ENCODE measurements around the gene DYNAP.

DYNAP gene

DNA sequence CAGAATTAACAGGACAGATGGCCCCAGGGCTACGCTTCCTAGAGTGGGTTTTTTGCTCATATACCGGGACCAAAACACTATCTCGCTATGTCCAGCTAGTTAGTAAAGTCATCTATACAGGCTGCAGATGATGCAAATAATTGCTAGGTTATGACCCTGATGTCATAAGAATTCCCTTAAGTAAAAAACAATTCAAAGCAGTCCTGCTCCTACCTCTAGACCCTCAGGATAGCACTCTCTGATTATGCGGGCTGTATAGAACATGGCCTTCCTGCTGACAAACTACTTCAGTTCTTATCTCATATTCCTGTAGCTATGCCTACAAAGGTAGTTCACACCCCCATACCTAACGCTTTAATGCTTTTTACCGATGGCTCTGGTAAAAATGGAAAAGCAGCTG is 13.2 kb downstream of the DYNAP start:
- H3K27me3 ChIP-seq (ENCODE audit: control insufficient read depth in 1 of 2, insufficient read depth in 2 of 2, low read length in 2 of 2): no peaks in the 10 kb centered on the region
- H3K4me1 ChIP-seq (ENCODE audit: control insufficient read depth, insufficient read depth, low read length): no peaks in the 10 kb centered on the region
- H3K4me3 ChIP-seq (ENCODE audit: low read length in 2 of 2): no peak overlapping the region
- no peaks in the 10 kb centered on the region for H3K36me3 ChIP-seq (ENCODE audit: control insufficient read depth in 2 of 2, insufficient read depth in 2 of 2, low read length in 2 of 2)
- H3K9me3 ChIP-seq (ENCODE audit: control insufficient read depth in 2 of 2, low read length in 2 of 2): no peaks in the 10 kb centered on the region
- no peak overlapping the region for H3K27ac ChIP-seq (ENCODE audit: low read length)
- no peak overlapping the region for H3K9ac ChIP-seq (ENCODE audit: low read length in 2 of 2)

DNA sequence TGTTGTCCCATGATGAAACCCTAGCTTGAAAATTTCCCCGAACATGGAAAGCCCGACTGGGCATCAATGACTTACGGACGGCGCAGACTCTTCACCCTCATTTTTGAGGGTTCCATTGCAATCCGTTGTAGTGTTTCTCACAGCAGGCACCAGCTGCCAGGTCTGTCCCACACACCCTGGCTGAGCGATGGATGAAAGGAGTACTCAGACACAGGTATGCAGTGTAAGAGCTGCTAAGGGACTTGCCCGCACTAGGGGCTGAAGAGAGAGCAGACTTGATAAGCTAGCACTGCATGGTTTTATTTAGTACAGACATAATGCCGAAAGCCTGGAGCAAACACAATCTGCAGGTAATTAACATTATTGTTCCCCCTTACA is 15.8 kb downstream of the DYNAP start:
- Histone ChIP-seq H3K27me3 (ENCODE audit: control insufficient read depth in 1 of 2, insufficient read depth in 2 of 2, low read length in 2 of 2) (no peaks in the 10 kb centered on the region), H3K9me3 (ENCODE audit: control insufficient read depth in 2 of 2, low read length in 2 of 2) (no peaks in the 10 kb centered on the region), H3K36me3 (ENCODE audit: control insufficient read depth in 2 of 2, insufficient read depth in 2 of 2, low read length in 2 of 2) (no peaks in the 10 kb centered on the region), H3K27ac (ENCODE audit: low read length) (no peak overlapping the region), H3K9ac (ENCODE audit: low read length in 2 of 2) (no peak overlapping the region), H3K4me1 (ENCODE audit: control insufficient read depth, insufficient read depth, low read length) (no peaks in the 10 kb centered on the region), H3K4me3 (ENCODE audit: low read length in 2 of 2) (no peak overlapping the region)

DNA sequence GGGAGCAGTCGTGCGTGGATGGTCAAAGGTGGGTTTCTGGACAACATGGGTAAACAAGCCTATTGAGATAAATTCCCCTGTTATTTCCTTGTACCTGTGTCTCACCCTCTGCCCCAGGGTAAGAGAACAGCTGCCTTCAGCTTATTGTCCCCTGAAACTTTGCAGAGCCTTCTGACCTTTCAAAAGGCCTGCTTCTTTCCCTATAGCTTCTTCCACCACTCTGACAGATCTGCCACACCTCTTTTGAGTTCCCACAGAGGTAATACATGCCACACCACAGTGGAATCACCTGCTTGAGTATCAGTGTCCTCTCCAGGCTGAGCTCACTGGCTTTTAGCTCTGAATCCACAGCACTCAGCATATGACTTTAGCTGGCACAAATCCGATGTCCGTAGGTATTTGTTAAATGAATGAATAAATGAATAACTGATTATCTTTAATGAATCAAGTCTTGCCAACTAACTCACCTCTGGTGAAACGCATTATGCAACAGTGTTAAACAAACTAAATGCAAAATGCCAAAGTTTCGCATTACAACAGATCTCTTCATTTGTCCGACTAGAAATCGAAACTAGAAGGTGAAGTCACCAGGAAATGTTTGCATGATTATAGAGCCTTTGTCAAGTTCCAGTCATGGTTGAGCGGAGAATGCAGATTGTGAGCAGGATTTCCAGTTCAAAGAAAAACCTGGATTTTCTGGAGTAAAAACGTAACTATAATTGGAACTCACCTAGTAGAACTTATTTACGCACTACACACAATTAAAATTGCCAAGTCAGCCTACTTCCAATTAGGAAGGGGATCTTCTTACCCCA is 16.4 kb downstream of the DYNAP start:
- H3K4me1 ChIP-seq (ENCODE audit: control insufficient read depth, insufficient read depth, low read length): no peaks in the 10 kb centered on the region
- H3K27ac ChIP-seq (ENCODE audit: low read length): no peak overlapping the region
- no peak overlapping the region for H3K9ac ChIP-seq (ENCODE audit: low read length in 2 of 2)

DNA sequence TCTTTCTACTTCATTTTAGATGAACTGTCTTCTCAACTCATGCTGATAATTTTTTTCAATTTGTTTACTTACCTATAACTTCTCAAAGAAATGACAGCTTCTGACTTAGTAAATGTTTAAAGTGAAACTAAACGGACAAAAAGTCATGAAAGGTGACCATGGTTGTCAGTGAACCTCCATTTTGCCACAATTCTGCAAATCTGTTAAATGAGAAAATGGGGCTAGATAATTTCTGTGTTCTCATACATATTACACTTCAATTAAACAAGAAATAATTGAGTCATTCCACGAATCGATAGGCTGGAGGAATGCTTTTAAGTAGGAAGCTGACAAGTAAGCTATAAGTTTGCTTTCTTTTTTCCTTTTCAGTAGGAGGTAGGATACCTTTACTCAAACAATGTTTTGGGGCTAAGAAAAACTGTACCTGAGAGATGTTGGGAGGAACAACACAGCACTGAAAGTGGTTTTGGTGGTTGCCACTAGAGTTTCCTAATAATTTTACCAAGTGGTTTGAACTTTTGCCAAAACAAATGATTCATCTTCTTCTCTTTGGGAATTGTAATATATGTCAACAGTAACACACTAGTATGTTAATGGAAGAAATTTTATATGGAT is 17.1 kb downstream of the DYNAP start:
- no peak overlapping the region for H3K4me3 ChIP-seq (ENCODE audit: low read length in 2 of 2)

More for the DNA sequence above, 16.4 kb downstream of the DYNAP start:
- Histone ChIP-seq H3K4me3 (ENCODE audit: low read length in 2 of 2) (no peak overlapping the region), H3K9me3 (ENCODE audit: control insufficient read depth in 2 of 2, low read length in 2 of 2) (no peaks in the 10 kb centered on the region), H3K36me3 (ENCODE audit: control insufficient read depth in 2 of 2, insufficient read depth in 2 of 2, low read length in 2 of 2) (no peaks in the 10 kb centered on the region), H3K27me3 (ENCODE audit: control insufficient read depth in 1 of 2, insufficient read depth in 2 of 2, low read length in 2 of 2) (no peaks in the 10 kb centered on the region)

DNA sequence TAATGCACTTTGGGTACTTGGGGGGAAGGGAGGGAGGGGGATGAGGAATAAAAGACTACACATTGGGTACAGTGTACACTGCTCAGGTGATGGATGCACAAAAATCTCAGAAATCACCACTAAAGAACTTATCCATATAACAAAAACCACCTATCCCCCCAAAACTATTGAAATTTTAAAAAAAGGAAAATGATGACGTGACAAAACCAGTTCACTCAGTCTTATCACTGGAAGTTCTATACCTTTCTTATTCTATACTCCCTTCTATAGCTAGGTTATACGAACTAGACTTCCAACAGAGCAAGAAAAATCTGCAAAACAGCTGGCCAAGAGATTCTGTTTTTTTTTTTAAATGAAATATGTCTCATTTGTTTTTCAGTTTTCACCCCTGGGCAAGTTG is 20.8 kb downstream of the DYNAP start:
- Histone ChIP-seq H3K27ac (ENCODE audit: low read length) (no peak overlapping the region), H3K36me3 (ENCODE audit: control insufficient read depth in 2 of 2, insufficient read depth in 2 of 2, low read length in 2 of 2) (no peaks in the 10 kb centered on the region), H3K27me3 (ENCODE audit: control insufficient read depth in 1 of 2, insufficient read depth in 2 of 2, low read length in 2 of 2) (no peaks in the 10 kb centered on the region), H3K9me3 (ENCODE audit: control insufficient read depth in 2 of 2, low read length in 2 of 2) (no peaks in the 10 kb centered on the region), H3K9ac (ENCODE audit: low read length in 2 of 2) (no peak overlapping the region), H3K4me1 (ENCODE audit: control insufficient read depth, insufficient read depth, low read length) (no peaks in the 10 kb centered on the region), H3K4me3 (ENCODE audit: low read length in 2 of 2) (no peak overlapping the region)

More for the DNA sequence above, 17.1 kb downstream of the DYNAP start:
- no peaks in the 10 kb centered on the region for H3K4me1 ChIP-seq (ENCODE audit: control insufficient read depth, insufficient read depth, low read length)
- H3K27me3 ChIP-seq (ENCODE audit: control insufficient read depth in 1 of 2, insufficient read depth in 2 of 2, low read length in 2 of 2): no peaks in the 10 kb centered on the region
- no peak overlapping the region for H3K9ac ChIP-seq (ENCODE audit: low read length in 2 of 2)
- no peaks in the 10 kb centered on the region for H3K9me3 ChIP-seq (ENCODE audit: control insufficient read depth in 2 of 2, low read length in 2 of 2)
- H3K36me3 ChIP-seq (ENCODE audit: control insufficient read depth in 2 of 2, insufficient read depth in 2 of 2, low read length in 2 of 2): no peaks in the 10 kb centered on the region
- no peak overlapping the region for H3K27ac ChIP-seq (ENCODE audit: low read length)

DNA sequence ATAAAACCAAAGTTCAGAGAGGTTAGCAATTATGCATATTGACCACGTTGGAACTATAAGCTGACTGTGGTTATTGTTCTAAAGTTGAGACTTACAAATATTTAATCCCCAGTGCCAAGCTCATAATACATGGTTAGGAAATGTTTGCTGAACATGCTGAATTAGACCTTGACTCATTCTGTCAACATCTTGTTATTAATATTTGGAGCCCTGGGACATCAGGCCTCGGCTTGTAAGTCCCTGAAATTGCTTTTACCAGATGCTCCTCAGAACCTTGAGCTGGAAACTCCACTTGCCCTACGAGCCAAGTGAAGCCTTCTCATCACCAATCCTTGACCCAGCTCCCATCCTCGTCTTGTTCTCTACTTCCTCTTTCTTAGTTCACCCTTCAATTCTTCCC is 21.2 kb downstream of the DYNAP start:
- Histone ChIP-seq H3K4me1 (ENCODE audit: control insufficient read depth, insufficient read depth, low read length) (no peaks in the 10 kb centered on the region), H3K27me3 (ENCODE audit: control insufficient read depth in 1 of 2, insufficient read depth in 2 of 2, low read length in 2 of 2) (no peaks in the 10 kb centered on the region), H3K36me3 (ENCODE audit: control insufficient read depth in 2 of 2, insufficient read depth in 2 of 2, low read length in 2 of 2) (no peaks in the 10 kb centered on the region), H3K9me3 (ENCODE audit: control insufficient read depth in 2 of 2, low read length in 2 of 2) (no peaks in the 10 kb centered on the region), H3K27ac (ENCODE audit: low read length) (no peak overlapping the region), H3K4me3 (ENCODE audit: low read length in 2 of 2) (no peak overlapping the region), H3K9ac (ENCODE audit: low read length in 2 of 2) (no peak overlapping the region)

DNA sequence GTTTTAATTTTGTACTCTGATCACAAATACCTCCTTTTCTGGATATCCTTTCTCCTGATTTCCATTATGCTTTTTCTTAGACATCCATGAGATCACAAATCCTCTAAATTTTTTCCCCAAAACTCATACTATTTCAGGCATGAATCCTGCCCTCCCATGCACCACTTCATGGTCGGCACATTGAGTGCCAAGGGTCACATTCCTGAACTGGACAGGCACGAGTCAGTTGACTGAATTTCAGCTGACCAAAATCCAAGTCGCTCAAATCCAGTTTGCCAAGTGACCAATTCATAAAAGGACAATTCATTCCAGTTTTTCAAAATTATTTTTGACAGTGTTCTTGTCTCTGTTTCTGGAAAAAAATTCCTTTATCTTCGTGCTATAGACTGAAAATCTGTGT is 22.1 kb downstream of the DYNAP start:
- no peak overlapping the region for H3K27ac ChIP-seq (ENCODE audit: low read length)
- no peaks in the 10 kb centered on the region for H3K4me1 ChIP-seq (ENCODE audit: control insufficient read depth, insufficient read depth, low read length)
- H3K27me3 ChIP-seq (ENCODE audit: control insufficient read depth in 1 of 2, insufficient read depth in 2 of 2, low read length in 2 of 2): no peaks in the 10 kb centered on the region
- no peaks in the 10 kb centered on the region for H3K9me3 ChIP-seq (ENCODE audit: control insufficient read depth in 2 of 2, low read length in 2 of 2)
- no peak overlapping the region for H3K4me3 ChIP-seq (ENCODE audit: low read length in 2 of 2)
- no peaks in the 10 kb centered on the region for H3K36me3 ChIP-seq (ENCODE audit: control insufficient read depth in 2 of 2, insufficient read depth in 2 of 2, low read length in 2 of 2)
- H3K9ac ChIP-seq (ENCODE audit: low read length in 2 of 2): no peak overlapping the region

DNA sequence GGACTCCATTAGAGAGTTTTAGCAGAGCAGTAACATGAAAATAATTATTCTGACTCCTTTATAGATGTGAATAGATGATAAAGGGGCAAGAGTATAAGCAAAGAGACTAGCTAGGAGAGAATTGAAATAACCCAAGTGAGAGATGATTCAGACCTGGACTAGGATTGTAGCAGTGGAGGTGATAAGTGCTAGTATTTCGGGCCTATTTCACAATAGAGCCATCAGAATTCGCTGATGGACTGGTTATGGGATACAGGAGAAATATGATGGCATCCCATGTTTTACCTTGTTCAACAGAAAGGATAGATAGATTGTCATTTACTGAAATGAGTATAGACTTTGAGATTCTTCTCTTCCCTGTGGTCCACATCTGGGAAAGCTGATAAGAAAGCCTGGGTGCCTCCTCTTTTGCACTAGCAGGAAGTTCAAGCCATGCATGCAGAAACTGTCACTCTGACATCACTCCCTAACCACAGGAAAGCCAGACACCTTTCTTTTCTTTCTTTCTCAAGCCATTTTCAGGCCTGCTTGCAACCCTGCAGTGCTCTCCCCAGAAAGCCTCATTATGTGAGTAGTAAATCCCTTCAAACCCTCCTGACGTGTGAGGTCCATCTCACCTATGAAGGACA is 25.3 kb downstream of the DYNAP start:
- Histone ChIP-seq H3K9me3 (ENCODE audit: control insufficient read depth in 2 of 2, low read length in 2 of 2) (no peaks in the 10 kb centered on the region), H3K4me1 (ENCODE audit: control insufficient read depth, insufficient read depth, low read length) (no peaks in the 10 kb centered on the region), H3K27me3 (ENCODE audit: control insufficient read depth in 1 of 2, insufficient read depth in 2 of 2, low read length in 2 of 2) (no peaks in the 10 kb centered on the region), H3K27ac (ENCODE audit: low read length) (no peak overlapping the region), H3K4me3 (ENCODE audit: low read length in 2 of 2) (no peak overlapping the region), H3K9ac (ENCODE audit: low read length in 2 of 2) (no peak overlapping the region), H3K36me3 (ENCODE audit: control insufficient read depth in 2 of 2, insufficient read depth in 2 of 2, low read length in 2 of 2) (no peaks in the 10 kb centered on the region)

DNA sequence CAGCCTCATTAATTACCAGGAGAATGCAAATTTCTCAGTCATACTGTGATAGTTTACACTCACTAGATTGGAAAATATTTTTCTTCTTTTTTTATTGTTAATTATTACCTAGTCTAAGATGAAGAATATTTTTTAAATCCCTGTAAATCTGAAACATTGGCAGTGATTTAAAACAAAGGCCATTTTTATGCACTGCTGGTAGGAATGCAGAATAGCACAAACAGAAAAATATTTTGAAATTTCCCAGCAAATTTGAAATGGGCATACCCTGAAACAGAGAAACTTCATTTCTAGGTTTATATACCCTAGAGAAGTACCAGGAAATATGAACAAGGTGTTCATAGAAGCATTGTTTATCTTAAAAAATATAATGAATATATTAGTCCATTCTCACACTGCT is 31.0 kb downstream of the DYNAP start:
- Histone ChIP-seq H3K27ac (ENCODE audit: low read length) (no peak overlapping the region), H3K4me3 (ENCODE audit: low read length in 2 of 2) (no peak overlapping the region), H3K9me3 (ENCODE audit: control insufficient read depth in 2 of 2, low read length in 2 of 2) (no peaks in the 10 kb centered on the region), H3K4me1 (ENCODE audit: control insufficient read depth, insufficient read depth, low read length) (no peaks in the 10 kb centered on the region), H3K27me3 (ENCODE audit: control insufficient read depth in 1 of 2, insufficient read depth in 2 of 2, low read length in 2 of 2) (no peaks in the 10 kb centered on the region), H3K36me3 (ENCODE audit: control insufficient read depth in 2 of 2, insufficient read depth in 2 of 2, low read length in 2 of 2) (no peaks in the 10 kb centered on the region), H3K9ac (ENCODE audit: low read length in 2 of 2) (no peak overlapping the region)

DNA sequence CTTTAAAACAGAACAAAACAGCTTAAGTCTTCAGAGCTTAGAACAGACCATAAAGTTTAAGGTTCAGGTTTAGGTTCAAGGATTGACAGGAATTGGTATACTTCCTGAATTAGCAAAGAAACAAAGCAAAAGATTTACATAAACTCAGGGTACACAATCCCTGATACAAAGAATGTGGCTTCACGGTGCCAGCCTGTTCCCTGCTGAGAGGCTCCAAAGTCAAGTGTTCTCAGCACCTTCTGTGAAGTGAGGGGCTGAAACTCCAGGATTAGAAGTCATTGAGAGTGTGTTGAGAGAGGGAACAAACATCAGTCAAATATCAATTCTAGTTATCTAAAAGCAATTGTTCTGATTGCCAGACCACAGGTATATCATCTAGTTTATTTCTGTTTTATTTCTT is 35.7 kb downstream of the DYNAP start:
- Histone ChIP-seq H3K27ac (ENCODE audit: low read length) (no peak overlapping the region), H3K4me1 (ENCODE audit: control insufficient read depth, insufficient read depth, low read length) (no peaks in the 10 kb centered on the region), H3K9me3 (ENCODE audit: control insufficient read depth in 2 of 2, low read length in 2 of 2) (no peaks in the 10 kb centered on the region), H3K9ac (ENCODE audit: low read length in 2 of 2) (no peak overlapping the region), H3K27me3 (ENCODE audit: control insufficient read depth in 1 of 2, insufficient read depth in 2 of 2, low read length in 2 of 2) (no peaks in the 10 kb centered on the region), H3K36me3 (ENCODE audit: control insufficient read depth in 2 of 2, insufficient read depth in 2 of 2, low read length in 2 of 2) (no peaks in the 10 kb centered on the region), H3K4me3 (ENCODE audit: low read length in 2 of 2) (no peak overlapping the region)

DNA sequence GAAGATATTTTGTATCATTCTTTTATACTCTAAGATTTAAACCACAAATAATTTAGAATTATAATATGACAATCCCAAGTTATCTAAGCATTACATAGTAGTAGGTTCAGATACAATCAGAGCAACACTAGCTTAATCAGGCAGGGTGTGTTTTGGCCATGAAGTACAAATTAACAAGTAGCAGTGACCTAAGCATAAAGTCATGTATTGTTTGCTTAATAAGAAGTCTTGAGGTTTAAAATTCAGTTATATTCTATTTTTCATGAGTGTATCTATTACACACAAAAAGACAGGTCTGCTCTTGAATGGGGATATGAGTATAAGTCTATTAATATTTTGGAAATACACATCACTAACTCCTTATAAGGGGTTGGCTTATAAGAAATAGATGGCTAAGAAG is 39.9 kb downstream of the DYNAP start:
- Histone ChIP-seq H3K4me1 (ENCODE audit: control insufficient read depth, insufficient read depth, low read length) (no peaks in the 10 kb centered on the region), H3K27ac (ENCODE audit: low read length) (no peak overlapping the region), H3K9ac (ENCODE audit: low read length in 2 of 2) (no peak overlapping the region), H3K36me3 (ENCODE audit: control insufficient read depth in 2 of 2, insufficient read depth in 2 of 2, low read length in 2 of 2) (no peaks in the 10 kb centered on the region), H3K9me3 (ENCODE audit: control insufficient read depth in 2 of 2, low read length in 2 of 2) (no peaks in the 10 kb centered on the region), H3K4me3 (ENCODE audit: low read length in 2 of 2) (no peak overlapping the region), H3K27me3 (ENCODE audit: control insufficient read depth in 1 of 2, insufficient read depth in 2 of 2, low read length in 2 of 2) (no peaks in the 10 kb centered on the region)

Data from stomach smooth muscle (tissue), 2 donors.